ENCODE results near the gene SHANK2.

SHANK2 gene

DNA sequence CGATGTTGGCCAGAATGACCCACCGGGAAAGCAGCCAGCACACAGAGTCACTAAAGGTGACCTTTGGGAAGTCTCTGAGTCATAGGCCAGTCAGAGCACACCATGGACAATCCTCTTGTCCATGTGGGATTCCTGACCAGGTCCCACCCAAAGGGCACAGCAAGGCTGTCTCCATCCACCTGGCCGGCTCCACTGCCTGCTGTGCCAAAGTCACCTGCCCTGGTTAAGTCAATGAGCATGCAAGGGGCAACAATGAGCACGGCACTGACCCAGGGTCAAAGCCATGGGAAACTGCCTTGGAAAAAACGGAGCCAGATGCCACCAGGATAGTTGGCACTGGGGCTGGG is 49.8 kb downstream of the SHANK2 start:
- DNase-seq (ENCODE audit: low read depth) = no peak
